HepG2 (cell line): Measurements from ENCODE around the gene MRPL14.

Source experiments
- CTCF ChIP-seq: sonication (generic); formaldehyde crosslinking; IDR thresholded peaks from 2 replicates; pipeline ENCODE4 v1.5.0; 2020; ENCODE audit warnings: mild to moderate bottlenecking, missing genetic modification reagents, moderate library complexity
- KDM3A ChIP-seq: IDR thresholded peaks from 2 replicates; pipeline ENCODE4 v1.6.1; 2018; ENCODE audit warnings: low read depth, missing compliant biosample characterization
- NKX3-1 ChIP-seq: sonication (generic); formaldehyde crosslinking; IDR thresholded peaks from 2 replicates; pipeline ENCODE4 v1.5.0; 2020; ENCODE audit warnings: missing genetic modification reagents
- POLR2AphosphoS5 ChIP-seq: IDR thresholded peaks from 2 replicates; pipeline ENCODE4 v1.6.1; 2012; ENCODE audit warnings: low read depth, low read length
- SP2 ChIP-seq: sonication (generic); formaldehyde crosslinking; IDR thresholded peaks from 2 replicates; pipeline ENCODE4 v1.5.1; 2020; ENCODE audit warnings: mild to moderate bottlenecking, missing genetic modification reagents
- SP4 ChIP-seq: sonication (generic); formaldehyde crosslinking; IDR thresholded peaks from 2 replicates; pipeline ENCODE4 v1.8.1; 2023; ENCODE audit warnings: mild to moderate bottlenecking, missing genetic modification reagents
- TF ChIP-seq, protein P1 (sequence below): sonication (generic); IDR thresholded peaks from 2 replicates; pipeline ENCODE4 v1.6.1; 2016; ENCODE audit warnings: low read depth, borderline replicate concordance
- TF ChIP-seq, protein P2 (sequence below): sonication (generic); formaldehyde crosslinking; IDR thresholded peaks from 2 replicates; pipeline ENCODE4 v1.8.0; 2022; ENCODE audit warnings: missing genetic modification reagents, low read depth, mild to moderate bottlenecking, borderline replicate concordance
- TF ChIP-seq, protein P3 (sequence below), 2 experiments: IDR thresholded peaks; 2 replicates each; pipeline ENCODE4 v1.6.1; 2011 to 2012; ENCODE audit warnings: low read length in 2 of 2, borderline replicate concordance in 1 of 2, low read depth in 1 of 2, mild to moderate bottlenecking in 1 of 2, moderate library complexity in 1 of 2
- TF ChIP-seq, protein P4 (sequence below): IDR thresholded peaks from 2 replicates; pipeline ENCODE4 v1.6.1; 2012; ENCODE audit warnings: inconsistent platforms
- TF ChIP-seq, protein P5 (sequence below): sonication (generic); formaldehyde crosslinking; IDR thresholded peaks from 2 replicates; pipeline ENCODE4 v1.4.0; 2020; ENCODE audit warnings: missing genetic modification reagents

- no peak for TF ChIP-seq CTCF
- TF ChIP-seq, protein P1, sequence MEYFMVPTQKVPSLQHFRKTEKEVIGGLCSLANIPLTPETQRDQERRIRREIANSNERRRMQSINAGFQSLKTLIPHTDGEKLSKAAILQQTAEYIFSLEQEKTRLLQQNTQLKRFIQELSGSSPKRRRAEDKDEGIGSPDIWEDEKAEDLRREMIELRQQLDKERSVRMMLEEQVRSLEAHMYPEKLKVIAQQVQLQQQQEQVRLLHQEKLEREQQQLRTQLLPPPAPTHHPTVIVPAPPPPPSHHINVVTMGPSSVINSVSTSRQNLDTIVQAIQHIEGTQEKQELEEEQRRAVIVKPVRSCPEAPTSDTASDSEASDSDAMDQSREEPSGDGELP, result peak; percentile 44; the same call in 1 of the 2 replicates
- TF ChIP-seq, protein P2, sequence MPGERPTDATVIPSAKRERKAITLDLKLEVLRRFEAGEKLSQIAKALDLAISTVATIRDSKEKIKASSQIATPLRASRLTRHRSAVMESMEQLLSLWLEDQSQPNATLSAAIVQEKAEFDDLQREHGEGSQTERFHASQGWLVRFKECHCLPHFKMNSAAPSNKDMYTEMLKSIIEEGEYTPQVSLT, result no peak
- TF ChIP-seq, protein P3, sequence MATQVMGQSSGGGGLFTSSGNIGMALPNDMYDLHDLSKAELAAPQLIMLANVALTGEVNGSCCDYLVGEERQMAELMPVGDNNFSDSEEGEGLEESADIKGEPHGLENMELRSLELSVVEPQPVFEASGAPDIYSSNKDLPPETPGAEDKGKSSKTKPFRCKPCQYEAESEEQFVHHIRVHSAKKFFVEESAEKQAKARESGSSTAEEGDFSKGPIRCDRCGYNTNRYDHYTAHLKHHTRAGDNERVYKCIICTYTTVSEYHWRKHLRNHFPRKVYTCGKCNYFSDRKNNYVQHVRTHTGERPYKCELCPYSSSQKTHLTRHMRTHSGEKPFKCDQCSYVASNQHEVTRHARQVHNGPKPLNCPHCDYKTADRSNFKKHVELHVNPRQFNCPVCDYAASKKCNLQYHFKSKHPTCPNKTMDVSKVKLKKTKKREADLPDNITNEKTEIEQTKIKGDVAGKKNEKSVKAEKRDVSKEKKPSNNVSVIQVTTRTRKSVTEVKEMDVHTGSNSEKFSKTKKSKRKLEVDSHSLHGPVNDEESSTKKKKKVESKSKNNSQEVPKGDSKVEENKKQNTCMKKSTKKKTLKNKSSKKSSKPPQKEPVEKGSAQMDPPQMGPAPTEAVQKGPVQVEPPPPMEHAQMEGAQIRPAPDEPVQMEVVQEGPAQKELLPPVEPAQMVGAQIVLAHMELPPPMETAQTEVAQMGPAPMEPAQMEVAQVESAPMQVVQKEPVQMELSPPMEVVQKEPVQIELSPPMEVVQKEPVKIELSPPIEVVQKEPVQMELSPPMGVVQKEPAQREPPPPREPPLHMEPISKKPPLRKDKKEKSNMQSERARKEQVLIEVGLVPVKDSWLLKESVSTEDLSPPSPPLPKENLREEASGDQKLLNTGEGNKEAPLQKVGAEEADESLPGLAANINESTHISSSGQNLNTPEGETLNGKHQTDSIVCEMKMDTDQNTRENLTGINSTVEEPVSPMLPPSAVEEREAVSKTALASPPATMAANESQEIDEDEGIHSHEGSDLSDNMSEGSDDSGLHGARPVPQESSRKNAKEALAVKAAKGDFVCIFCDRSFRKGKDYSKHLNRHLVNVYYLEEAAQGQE (IDR thresholded peaks at IDR 0.05; ENCODE audit: borderline replicate concordance in 1 of 2, low read depth in 1 of 2, low read length in 2 of 2), result no peak
- 0 out of 2 replicates have a peak, but pooled peaks have one; percentile 16 for TF ChIP-seq SP2 (CRISPR knock-in tag)
- TF ChIP-seq NKX3-1 (CRISPR knock-in tag), result no peak
- no peak for TF ChIP-seq KDM3A (CRISPR knock-in tag)
- no peak for TF ChIP-seq SP4 (CRISPR knock-in tag)
- TF ChIP-seq, protein P4, sequence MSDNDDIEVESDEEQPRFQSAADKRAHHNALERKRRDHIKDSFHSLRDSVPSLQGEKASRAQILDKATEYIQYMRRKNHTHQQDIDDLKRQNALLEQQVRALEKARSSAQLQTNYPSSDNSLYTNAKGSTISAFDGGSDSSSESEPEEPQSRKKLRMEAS, result no peak
- TF ChIP-seq POLR2AphosphoS5, result no peak
- TF ChIP-seq, protein P5, sequence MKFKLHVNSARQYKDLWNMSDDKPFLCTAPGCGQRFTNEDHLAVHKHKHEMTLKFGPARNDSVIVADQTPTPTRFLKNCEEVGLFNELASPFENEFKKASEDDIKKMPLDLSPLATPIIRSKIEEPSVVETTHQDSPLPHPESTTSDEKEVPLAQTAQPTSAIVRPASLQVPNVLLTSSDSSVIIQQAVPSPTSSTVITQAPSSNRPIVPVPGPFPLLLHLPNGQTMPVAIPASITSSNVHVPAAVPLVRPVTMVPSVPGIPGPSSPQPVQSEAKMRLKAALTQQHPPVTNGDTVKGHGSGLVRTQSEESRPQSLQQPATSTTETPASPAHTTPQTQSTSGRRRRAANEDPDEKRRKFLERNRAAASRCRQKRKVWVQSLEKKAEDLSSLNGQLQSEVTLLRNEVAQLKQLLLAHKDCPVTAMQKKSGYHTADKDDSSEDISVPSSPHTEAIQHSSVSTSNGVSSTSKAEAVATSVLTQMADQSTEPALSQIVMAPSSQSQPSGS, result no peak
Observed at GRCh38 chr6:44067173-44068139, 59.8 kb downstream of the MRPL14 start.
